IMR-90 (cell line): ENCODE measurements around the gene ZNF292.

Experiments
- BHLHE40 ChIP-seq: fragments of 150-350 bp; IDR thresholded peaks from 2 replicates; pipeline ENCODE4 v1.6.1; 2016; ENCODE audit warnings: mild to moderate bottlenecking, low read depth, low read length
- CHD1 ChIP-seq: IDR thresholded peaks from 2 replicates; pipeline ENCODE4 v1.6.1; 2012; ENCODE audit warnings: low read depth, low read length, improper control_type of control experiment
- FOS ChIP-seq: fragments of 150-350 bp; IDR thresholded peaks from 2 replicates; pipeline ENCODE4 v1.6.1; 2016; ENCODE audit warnings: low read depth, low read length
- NFE2L2 ChIP-seq: fragments of 150-350 bp; IDR thresholded peaks from 2 replicates; pipeline ENCODE4 v1.6.1; 2016; ENCODE audit warnings: low read depth, mild to moderate bottlenecking, low read length
- POLR2A ChIP-seq: IDR thresholded peaks from 2 replicates; pipeline ENCODE4 v1.6.1; 2012; ENCODE audit warnings: mild to moderate bottlenecking, low read depth, low read length
- RAD21 ChIP-seq: IDR thresholded peaks from 2 replicates; pipeline ENCODE4 v1.6.1; 2012; ENCODE audit warnings: low read length, improper control_type of control experiment
- RCOR1 ChIP-seq: IDR thresholded peaks from 2 replicates; pipeline ENCODE4 v1.6.1; 2012; ENCODE audit warnings: mild to moderate bottlenecking, low read length, improper control_type of control experiment; ENCODE audit not compliant: insufficient replicate concordance
- TF ChIP-seq, protein P1 (sequence below): conservative IDR thresholded peaks from 2 replicates; pipeline ENCODE4 v1.5.1; 2012; ENCODE audit warnings: mild to moderate bottlenecking, low read depth, low read length, improper control_type of control experiment
- TF ChIP-seq, protein P2 (sequence below): fragments of 150-350 bp; IDR thresholded peaks from 2 replicates; pipeline ENCODE4 v1.6.1; 2017; ENCODE audit warnings: mild to moderate bottlenecking, antibody characterized with exemption, low read length, low read depth
- TF ChIP-seq, protein P3 (sequence below): fragments of 150-350 bp; IDR thresholded peaks from 2 replicates; pipeline ENCODE4 v1.6.1; 2016; ENCODE audit warnings: low read depth, mild to moderate bottlenecking, low read length, moderate library complexity, borderline replicate concordance

GRCh38 chr6:87257975-87258374 lies 102.6 kb downstream of the ZNF292 start:
- TF ChIP-seq NFE2L2 = no peak
- no peak for TF ChIP-seq POLR2A
- TF ChIP-seq, protein P1, sequence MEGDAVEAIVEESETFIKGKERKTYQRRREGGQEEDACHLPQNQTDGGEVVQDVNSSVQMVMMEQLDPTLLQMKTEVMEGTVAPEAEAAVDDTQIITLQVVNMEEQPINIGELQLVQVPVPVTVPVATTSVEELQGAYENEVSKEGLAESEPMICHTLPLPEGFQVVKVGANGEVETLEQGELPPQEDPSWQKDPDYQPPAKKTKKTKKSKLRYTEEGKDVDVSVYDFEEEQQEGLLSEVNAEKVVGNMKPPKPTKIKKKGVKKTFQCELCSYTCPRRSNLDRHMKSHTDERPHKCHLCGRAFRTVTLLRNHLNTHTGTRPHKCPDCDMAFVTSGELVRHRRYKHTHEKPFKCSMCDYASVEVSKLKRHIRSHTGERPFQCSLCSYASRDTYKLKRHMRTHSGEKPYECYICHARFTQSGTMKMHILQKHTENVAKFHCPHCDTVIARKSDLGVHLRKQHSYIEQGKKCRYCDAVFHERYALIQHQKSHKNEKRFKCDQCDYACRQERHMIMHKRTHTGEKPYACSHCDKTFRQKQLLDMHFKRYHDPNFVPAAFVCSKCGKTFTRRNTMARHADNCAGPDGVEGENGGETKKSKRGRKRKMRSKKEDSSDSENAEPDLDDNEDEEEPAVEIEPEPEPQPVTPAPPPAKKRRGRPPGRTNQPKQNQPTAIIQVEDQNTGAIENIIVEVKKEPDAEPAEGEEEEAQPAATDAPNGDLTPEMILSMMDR = no peak
- TF ChIP-seq, protein P2, sequence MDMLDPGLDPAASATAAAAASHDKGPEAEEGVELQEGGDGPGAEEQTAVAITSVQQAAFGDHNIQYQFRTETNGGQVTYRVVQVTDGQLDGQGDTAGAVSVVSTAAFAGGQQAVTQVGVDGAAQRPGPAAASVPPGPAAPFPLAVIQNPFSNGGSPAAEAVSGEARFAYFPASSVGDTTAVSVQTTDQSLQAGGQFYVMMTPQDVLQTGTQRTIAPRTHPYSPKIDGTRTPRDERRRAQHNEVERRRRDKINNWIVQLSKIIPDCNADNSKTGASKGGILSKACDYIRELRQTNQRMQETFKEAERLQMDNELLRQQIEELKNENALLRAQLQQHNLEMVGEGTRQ = no peak
- TF ChIP-seq, protein P3, sequence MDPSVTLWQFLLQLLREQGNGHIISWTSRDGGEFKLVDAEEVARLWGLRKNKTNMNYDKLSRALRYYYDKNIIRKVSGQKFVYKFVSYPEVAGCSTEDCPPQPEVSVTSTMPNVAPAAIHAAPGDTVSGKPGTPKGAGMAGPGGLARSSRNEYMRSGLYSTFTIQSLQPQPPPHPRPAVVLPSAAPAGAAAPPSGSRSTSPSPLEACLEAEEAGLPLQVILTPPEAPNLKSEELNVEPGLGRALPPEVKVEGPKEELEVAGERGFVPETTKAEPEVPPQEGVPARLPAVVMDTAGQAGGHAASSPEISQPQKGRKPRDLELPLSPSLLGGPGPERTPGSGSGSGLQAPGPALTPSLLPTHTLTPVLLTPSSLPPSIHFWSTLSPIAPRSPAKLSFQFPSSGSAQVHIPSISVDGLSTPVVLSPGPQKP = no peak
- TF ChIP-seq RAD21 = no peak
- TF ChIP-seq FOS = no peak
- no peak for TF ChIP-seq RCOR1
- no peak for TF ChIP-seq BHLHE40
- no peak for TF ChIP-seq CHD1
